HL-60 (cell line): Measurements from ENCODE around the gene COL19A1.

Experiments used
- DNase-seq, 2 experiments: peaks; one replicate each; pipeline ENCODE4 v3.0.0-alpha.2; 2010 to 2020; ENCODE audit warnings: low read depth in 1 of 2, low spot score in 1 of 2
- H3K27ac ChIP-seq: fragments of 250-450 bp; sonication (Bioruptor Pico); replicated peaks from 2 replicates; pipeline ENCODE4 v1.5.1; 2020; ENCODE audit warnings: mild to moderate bottlenecking, moderate library complexity
- H3K27me3 ChIP-seq: fragments of 250-450 bp; sonication (Bioruptor Pico); 2 replicates; pipeline ENCODE4 v1.5.1; 2021; ENCODE audit warnings: mild to moderate bottlenecking, moderate library complexity; ENCODE audit not compliant: insufficient read depth, poor library complexity, severe bottlenecking
- H3K4me3 ChIP-seq: replicated peaks from 2 replicates; pipeline ENCODE4 v1.5.1; 2011; ENCODE audit warnings: mild to moderate bottlenecking, control low read depth, low read length; ENCODE audit not compliant: insufficient read depth
- CTCF ChIP-seq: IDR thresholded peaks from one replicate; pipeline ENCODE4 v1.5.1; 2011; ENCODE audit warnings: low read length, control low read depth, inconsistent platforms; ENCODE audit not compliant: insufficient read depth
- GABPA ChIP-seq: IDR thresholded peaks from 2 replicates; pipeline ENCODE4 v1.6.1; 2012; ENCODE audit warnings: low read depth
- POLR2AphosphoS5 ChIP-seq: IDR thresholded peaks from 2 replicates; pipeline ENCODE4 v1.6.1; 2012; ENCODE audit warnings: low read depth
- REST ChIP-seq: IDR thresholded peaks from 2 replicates; pipeline ENCODE4 v1.6.1; 2012; ENCODE audit warnings: low read depth; ENCODE audit not compliant: insufficient replicate concordance
- SPI1 ChIP-seq: IDR thresholded peaks from 2 replicates; pipeline ENCODE4 v1.6.1; 2012; ENCODE audit warnings: low read depth, mild to moderate bottlenecking, borderline replicate concordance

Gene COL19A1

GRCh38 chr6:70072540-70073179, 206.3 kb downstream of the COL19A1 start:
- H3K4me3 ChIP-seq, result no peak overlapping the region
- no peak for DNase-seq
- H3K27ac ChIP-seq, result no peak overlapping the region
- TF ChIP-seq GABPA, result no peak
- no peak for TF ChIP-seq POLR2AphosphoS5
- no peak for TF ChIP-seq REST
- no peak for TF ChIP-seq SPI1
- no peak for TF ChIP-seq CTCF
- H3K27me3 ChIP-seq, result no peaks in the 10 kb centered on the region

GRCh38 chr6:70073637-70074036, 207.3 kb downstream of the COL19A1 start:
- H3K27ac ChIP-seq, result no peak overlapping the region
- no peak for DNase-seq
- no peak overlapping the region for H3K4me3 ChIP-seq
- no peaks in the 10 kb centered on the region for H3K27me3 ChIP-seq
- TF ChIP-seq GABPA (no peak), REST (no peak), POLR2AphosphoS5 (no peak), CTCF (no peak), SPI1 (no peak)

- TF ChIP-seq REST, result no peak
- TF ChIP-seq CTCF, result no peak
- TF ChIP-seq SPI1, result no peak
- no peak for TF ChIP-seq POLR2AphosphoS5
- no peak for TF ChIP-seq GABPA
- Histone ChIP-seq H3K27me3 (no peaks in the 10 kb centered on the region), H3K4me3 (no peak overlapping the region), H3K27ac (no peak overlapping the region)
- DNase-seq, result no peak
Observed at GRCh38 chr6:70079241-70079640, 212.9 kb downstream of the COL19A1 start.
